Measurements from ENCODE around the gene CCDC14.

CCDC14 gene

GRCh38 chr3:123961508-123961856, 453 bp upstream of the CCDC14 start:
- no peak for DNase-seq

GRCh38 chr3:123953735-123954134, 7.3 kb downstream of the CCDC14 start:
- no peak for DNase-seq

GRCh38 chr3:123952844-123953520, 8.0 kb downstream of the CCDC14 start:
- DNase-seq: no peak

GRCh38 chr3:123951522-123952447, 9.2 kb downstream of the CCDC14 start:
- DNase-seq: no peak

- DNase-seq: no peak
Measured at GRCh38 chr3:123949641-123950040, 11.4 kb downstream of the CCDC14 start.

- no peak for DNase-seq
Measured at GRCh38 chr3:123948449-123948848, 12.6 kb downstream of the CCDC14 start.

- no peak for DNase-seq
Measured at GRCh38 chr3:123947482-123947881, 13.5 kb downstream of the CCDC14 start.

- DNase-seq: no peak
Measured at GRCh38 chr3:123941542-123941941, 19.5 kb downstream of the CCDC14 start.

GRCh38 chr3:123941121-123941520, 19.9 kb downstream of the CCDC14 start:
- no peak for DNase-seq

GRCh38 chr3:123939706-123940105, 21.3 kb downstream of the CCDC14 start:
- no peak for DNase-seq

- DNase-seq: no peak
Measured at GRCh38 chr3:123936400-123936799, 24.6 kb downstream of the CCDC14 start.

GRCh38 chr3:123935830-123936229, 25.2 kb downstream of the CCDC14 start:
- no peak for DNase-seq

- no peak for DNase-seq
Measured at GRCh38 chr3:123934250-123934649, 26.8 kb downstream of the CCDC14 start.

GRCh38 chr3:123930445-123930844, 30.6 kb downstream of the CCDC14 start:
- DNase-seq: no peak

GRCh38 chr3:123929325-123929724, 31.7 kb downstream of the CCDC14 start:
- DNase-seq: no peak

- DNase-seq: no peak
Measured at GRCh38 chr3:123926396-123926795, 34.6 kb downstream of the CCDC14 start.

GRCh38 chr3:123920868-123921267, 40.2 kb downstream of the CCDC14 start:
- DNase-seq: no peak

- no peak for DNase-seq
Measured at GRCh38 chr3:123920383-123920782, 40.6 kb downstream of the CCDC14 start.

- no peak for DNase-seq
Measured at GRCh38 chr3:123919353-123919752, 41.7 kb downstream of the CCDC14 start.

GRCh38 chr3:123914829-123915228, 46.2 kb downstream of the CCDC14 start:
- no peak for DNase-seq

- no peak for DNase-seq
Measured at GRCh38 chr3:123909785-123910184, 51.2 kb downstream of the CCDC14 start.

GRCh38 chr3:123907720-123908119, 53.3 kb downstream of the CCDC14 start:
- no peak for DNase-seq

- DNase-seq: no peak
Measured at GRCh38 chr3:123899300-123899865, 61.6 kb downstream of the CCDC14 start.

- DNase-seq: no peak
Measured at GRCh38 chr3:123893012-123893411, 68.0 kb downstream of the CCDC14 start.
